ENCODE data around the gene VGF.

VGF gene

DNA sequence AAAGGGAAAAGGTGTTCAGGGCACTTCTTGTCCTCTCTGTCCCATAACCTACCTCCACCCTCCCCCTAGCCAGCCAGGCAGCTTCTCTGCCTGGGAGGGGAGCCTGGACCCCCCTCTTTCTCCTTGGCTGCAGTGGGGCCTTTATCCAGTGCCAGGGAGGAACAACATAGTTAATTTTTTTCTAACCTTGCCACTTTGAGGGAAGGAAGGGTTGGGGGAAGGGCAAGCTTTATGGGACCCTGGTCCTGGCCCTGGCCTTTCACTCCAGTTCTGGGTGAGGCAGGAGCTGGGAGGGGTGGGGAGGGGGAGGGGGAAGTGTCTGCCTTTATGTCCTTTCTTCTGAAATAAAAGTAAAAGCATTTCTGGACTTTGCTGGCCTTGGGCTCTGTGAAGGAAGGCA is 4.5 kb downstream of the VGF start:
- no peak overlapping the region for H3K4me3 ChIP-seq (ENCODE audit: low read depth, low read length)
- CTCF ChIA-PET = interaction anchor here (1.3 to 3.8 kb wide), 3 partner anchors 10 to 32 kb away, joined by 4 to 13 read pairs (median 5); no protein-coding TSS in a partner anchor
- TF ChIP-seq, protein P1, sequence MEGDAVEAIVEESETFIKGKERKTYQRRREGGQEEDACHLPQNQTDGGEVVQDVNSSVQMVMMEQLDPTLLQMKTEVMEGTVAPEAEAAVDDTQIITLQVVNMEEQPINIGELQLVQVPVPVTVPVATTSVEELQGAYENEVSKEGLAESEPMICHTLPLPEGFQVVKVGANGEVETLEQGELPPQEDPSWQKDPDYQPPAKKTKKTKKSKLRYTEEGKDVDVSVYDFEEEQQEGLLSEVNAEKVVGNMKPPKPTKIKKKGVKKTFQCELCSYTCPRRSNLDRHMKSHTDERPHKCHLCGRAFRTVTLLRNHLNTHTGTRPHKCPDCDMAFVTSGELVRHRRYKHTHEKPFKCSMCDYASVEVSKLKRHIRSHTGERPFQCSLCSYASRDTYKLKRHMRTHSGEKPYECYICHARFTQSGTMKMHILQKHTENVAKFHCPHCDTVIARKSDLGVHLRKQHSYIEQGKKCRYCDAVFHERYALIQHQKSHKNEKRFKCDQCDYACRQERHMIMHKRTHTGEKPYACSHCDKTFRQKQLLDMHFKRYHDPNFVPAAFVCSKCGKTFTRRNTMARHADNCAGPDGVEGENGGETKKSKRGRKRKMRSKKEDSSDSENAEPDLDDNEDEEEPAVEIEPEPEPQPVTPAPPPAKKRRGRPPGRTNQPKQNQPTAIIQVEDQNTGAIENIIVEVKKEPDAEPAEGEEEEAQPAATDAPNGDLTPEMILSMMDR (IDR thresholded peaks at IDR 0.05; ENCODE audit: insufficient read depth, low read length, missing control alignments) = no peak
- DNase-seq (ENCODE audit: low read depth, low spot score) = no peak
- POLR2A ChIA-PET = no interaction called here

DNA sequence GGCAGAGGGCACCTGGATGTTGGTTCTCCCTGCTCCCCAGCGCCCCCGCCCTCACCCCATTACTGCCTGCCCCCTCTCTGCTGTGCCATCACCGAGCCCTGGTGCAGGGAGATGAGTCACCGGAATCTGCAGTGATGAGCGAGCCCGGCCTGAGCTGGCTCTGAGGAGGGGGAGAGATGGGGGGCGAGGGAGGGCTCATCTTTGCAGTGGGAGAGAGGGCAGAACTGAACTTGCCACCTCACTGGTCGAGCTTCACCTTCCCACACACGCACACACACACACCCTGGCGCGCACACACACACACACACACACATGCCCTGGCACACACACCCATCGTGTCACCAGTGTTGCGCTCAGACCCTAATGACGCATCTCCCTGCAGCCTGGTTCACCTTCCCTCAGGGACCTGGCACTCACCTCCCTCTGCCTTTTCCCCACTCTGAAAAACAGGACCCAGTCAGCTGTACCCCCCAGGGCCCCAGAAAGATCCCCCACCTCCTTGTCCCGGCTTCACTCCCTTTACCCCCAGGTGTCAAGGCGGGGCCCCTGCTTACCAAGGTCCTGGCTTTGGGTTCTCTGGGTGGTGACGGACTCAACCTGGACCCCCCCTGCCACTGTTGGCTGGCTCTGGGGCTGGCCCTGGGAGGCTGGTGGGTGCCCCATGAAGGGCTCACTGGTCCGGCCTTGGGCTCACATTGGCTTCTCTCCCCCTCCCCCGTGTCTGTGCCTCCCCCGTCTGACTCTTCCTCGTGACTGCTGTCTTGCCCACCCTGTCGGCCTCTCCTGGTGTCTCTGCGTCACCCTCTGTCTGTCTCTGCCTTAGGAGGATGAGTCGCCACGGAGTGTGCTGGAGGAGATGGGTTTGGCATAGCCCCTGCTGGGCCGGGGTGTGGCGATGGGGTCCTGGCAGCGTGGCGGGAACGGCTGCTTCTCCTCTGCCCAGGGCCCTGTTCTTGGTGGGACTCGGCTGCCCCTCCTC is 5.4 kb downstream of the VGF start:
- POLR2A ChIA-PET = interaction anchor here (0.5 kb wide), 1 partner anchor 270 kb away, joined by 3 read pairs; the partner anchor contains the start of gene UFSP1
- DNase-seq (ENCODE audit: low read depth, low spot score) = no peak
- CTCF ChIA-PET = interaction anchor here (1.0 to 8.7 kb wide), 4 partner anchors 9 to 33 kb away, joined by 4 to 59 read pairs (median 9); no protein-coding TSS in a partner anchor
- H3K4me3 ChIP-seq (ENCODE audit: low read depth, low read length) = no peak overlapping the region
- TF ChIP-seq, protein P1 (IDR thresholded peaks at IDR 0.05; ENCODE audit: insufficient read depth, low read length, missing control alignments) = no peak

DNA sequence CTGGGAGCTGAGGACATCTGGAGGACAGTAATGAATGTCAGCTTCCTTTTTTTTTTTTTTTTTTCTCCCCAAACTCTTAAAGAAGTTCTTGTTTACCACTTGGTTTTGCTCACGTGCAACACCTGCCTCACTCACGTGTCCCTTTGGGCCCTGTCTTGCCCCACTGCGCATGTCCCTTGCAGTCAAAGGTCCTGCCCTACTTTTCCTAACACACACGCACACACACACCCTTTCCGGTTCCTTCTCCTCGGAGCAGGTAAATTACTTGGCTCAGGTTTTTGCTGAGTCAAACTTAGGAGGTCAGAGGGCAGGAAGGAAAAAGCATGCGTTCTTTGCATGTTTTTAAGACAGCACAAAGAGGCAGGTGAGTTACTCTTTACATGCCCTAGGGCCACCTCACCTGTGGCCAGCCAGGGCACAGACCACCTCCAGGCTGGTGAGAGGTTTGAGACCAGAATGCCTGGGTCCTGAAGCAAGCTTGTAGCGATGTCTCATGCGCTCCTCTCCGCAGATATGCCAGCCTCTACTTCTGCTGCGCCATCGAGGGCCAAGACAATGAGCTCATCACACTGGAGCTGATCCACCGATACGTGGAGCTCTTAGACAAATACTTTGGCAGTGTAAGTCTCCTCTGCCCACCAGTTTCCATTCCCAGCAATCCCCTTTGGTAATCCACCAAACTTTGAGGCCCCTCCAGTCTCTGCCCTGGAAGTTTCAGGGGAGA is 8.3 kb downstream of the VGF start:
- POLR2A ChIA-PET = no interaction called here
- no peak for DNase-seq (ENCODE audit: low read depth, low spot score)
- TF ChIP-seq, protein P1 (IDR thresholded peaks at IDR 0.05; ENCODE audit: insufficient read depth, low read length, missing control alignments) = no peak
- CTCF ChIA-PET = interaction anchor here (0.7 to 8.7 kb wide), 14 partner anchors 9 to 134 kb away, joined by 3 to 59 read pairs (median 4); partner anchors contain the start of genes FIS1, PLOD3, TRIM56 and VGF
- H3K4me3 ChIP-seq (ENCODE audit: low read depth, low read length) = no peak overlapping the region

DNA sequence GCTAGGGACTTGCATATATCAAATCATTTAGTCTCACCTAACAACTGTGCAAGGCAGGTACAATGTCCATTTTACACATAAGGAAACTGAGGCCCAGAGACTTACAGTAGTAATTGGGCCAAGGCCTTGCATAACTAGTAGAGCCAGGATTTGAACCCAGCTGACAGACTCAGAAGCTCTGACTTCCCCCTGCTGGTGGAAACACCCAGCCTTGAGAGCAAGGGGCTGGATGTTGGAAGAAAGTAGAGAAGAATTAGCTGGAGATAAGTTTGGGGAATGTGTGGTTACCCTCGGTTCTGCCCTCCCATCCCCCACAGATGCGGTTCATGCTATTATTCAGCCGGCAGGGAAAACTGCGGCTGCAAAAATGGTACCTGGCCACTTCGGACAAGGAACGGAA is 9.1 kb downstream of the VGF start:
- POLR2A ChIA-PET = interaction anchor here (0.7 kb wide), 1 partner anchor 530 kb away, joined by 3 read pairs; no protein-coding TSS in a partner anchor

DNA sequence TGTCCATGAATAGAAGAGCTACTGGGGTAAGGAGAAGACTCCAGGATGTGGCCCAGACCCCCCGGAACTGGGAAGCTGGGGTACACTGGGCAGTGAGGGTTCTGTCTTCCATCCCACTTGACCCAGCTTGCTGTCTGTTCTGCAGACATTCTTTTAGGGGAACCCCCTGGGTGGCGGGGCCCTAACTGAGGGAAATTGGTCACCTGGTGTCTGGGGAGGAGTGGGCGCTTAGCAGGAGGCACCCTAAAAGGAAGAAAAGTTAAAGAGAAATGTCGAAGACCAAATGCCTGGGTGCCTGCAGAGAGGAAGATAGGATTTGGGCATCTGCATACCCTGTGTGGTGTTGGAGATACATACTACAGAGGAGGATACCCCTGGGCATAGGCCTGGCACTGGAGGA is 10.1 kb downstream of the VGF start:
- DNase-seq (ENCODE audit: low read depth, low spot score) = no peak
- TF ChIP-seq, protein P1 (IDR thresholded peaks at IDR 0.05; ENCODE audit: insufficient read depth, low read length, missing control alignments) = no peak
- POLR2A ChIA-PET = no interaction called here
- H3K4me3 ChIP-seq (ENCODE audit: low read depth, low read length) = peak overlapping the region; percentile 83
- CTCF ChIA-PET = interaction anchor here (0.6 to 8.7 kb wide), 8 partner anchors 10 to 128 kb away, joined by 3 to 59 read pairs (median 13); partner anchors contain the start of genes FIS1 and VGF

More for the DNA sequence above, 9.1 kb downstream of the VGF start:
- TF ChIP-seq, protein P1 (IDR thresholded peaks at IDR 0.05; ENCODE audit: insufficient read depth, low read length, missing control alignments) = no peak
- no peak overlapping the region for H3K4me3 ChIP-seq (ENCODE audit: low read depth, low read length)
- CTCF ChIA-PET = interaction anchor here (0.7 to 8.7 kb wide), 11 partner anchors 9 to 134 kb away, joined by 3 to 59 read pairs (median 7); partner anchors contain the start of genes FIS1, TRIM56 and VGF
- DNase-seq (ENCODE audit: low read depth, low spot score) = no peak

Measured in AG04449 (cell line).